Measurements from ENCODE around the gene SMURF1. TPM values are rescaled to one million over a fixed set of nuclear protein-coding genes. Genes with fewer than 3 reads are reported as not detected.

SMURF1 gene
- total and polyA plus RNA-seq, 2 of the 8 experiments (the other 6 are each of a cell fraction or from before 2014, with no cell fraction given): 9.6 to 24.5 TPM

GRCh38 chr7:99120501-99120900 lies 23.4 kb downstream of the SMURF1 start (continued):
- TF ChIP-seq ATF2 (IDR thresholded peaks at IDR 0.05; ENCODE audit: low read length) (no peak), NRF1 (IDR thresholded peaks at IDR 0.05; ENCODE audit: low read depth, low read length) (no peak), CTBP2 (IDR thresholded peaks at IDR 0.05; ENCODE audit: borderline replicate concordance, insufficient read depth, insufficient read length, low read length) (no peak), CBX5 (IDR thresholded peaks at IDR 0.05; ENCODE audit: low read depth, low read length) (no peak), GABPA (IDR thresholded peaks at IDR 0.05; ENCODE audit: borderline replicate concordance, insufficient read depth, low read length) (no peak), NANOG (IDR thresholded peaks at IDR 0.05; ENCODE audit: insufficient read depth, low read depth, low read length, poor library complexity, severe bottlenecking) (no peak), POLR2AphosphoS5 (IDR thresholded peaks at IDR 0.05; ENCODE audit: low read depth, low read length) (no peak)

Data from H1 (cell line).